Astrocyte (in vitro differentiated cells and primary cell): ENCODE measurements around the gene ACAP3.

Source experiments
- EZH2 ChIP-seq: IDR thresholded peaks from 2 replicates; pipeline ENCODE4 v1.6.1; 2012; ENCODE audit warnings: mild to moderate bottlenecking, low read length, inconsistent platforms; ENCODE audit not compliant: insufficient read depth
- TF ChIP-seq, protein P1 (sequence below): IDR thresholded peaks from 2 replicates; pipeline ENCODE4 v1.5.1; 2011; ENCODE audit warnings: low read depth, mild to moderate bottlenecking, inconsistent platforms, low read length, moderate library complexity; ENCODE audit not compliant: insufficient read depth

DNA sequence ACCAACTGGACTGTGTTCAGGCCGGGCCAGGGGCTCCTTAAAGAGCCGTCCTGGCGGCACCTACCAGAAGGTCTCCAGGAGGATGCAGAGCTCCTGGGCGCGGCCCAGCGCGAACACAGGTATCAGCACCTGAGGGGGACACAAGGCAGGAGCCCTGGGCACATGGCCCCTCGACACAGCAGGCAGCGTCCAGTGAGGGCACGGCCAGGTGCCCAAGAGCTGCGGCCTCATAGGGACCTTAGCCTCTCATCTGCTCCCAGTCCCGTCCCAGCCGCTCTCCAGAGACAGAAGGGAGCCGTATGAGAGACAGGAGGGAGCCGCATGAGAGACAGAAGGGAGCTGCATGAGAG, 6.5 kb upstream of the ACAP3 start:
- TF ChIP-seq, protein P1, sequence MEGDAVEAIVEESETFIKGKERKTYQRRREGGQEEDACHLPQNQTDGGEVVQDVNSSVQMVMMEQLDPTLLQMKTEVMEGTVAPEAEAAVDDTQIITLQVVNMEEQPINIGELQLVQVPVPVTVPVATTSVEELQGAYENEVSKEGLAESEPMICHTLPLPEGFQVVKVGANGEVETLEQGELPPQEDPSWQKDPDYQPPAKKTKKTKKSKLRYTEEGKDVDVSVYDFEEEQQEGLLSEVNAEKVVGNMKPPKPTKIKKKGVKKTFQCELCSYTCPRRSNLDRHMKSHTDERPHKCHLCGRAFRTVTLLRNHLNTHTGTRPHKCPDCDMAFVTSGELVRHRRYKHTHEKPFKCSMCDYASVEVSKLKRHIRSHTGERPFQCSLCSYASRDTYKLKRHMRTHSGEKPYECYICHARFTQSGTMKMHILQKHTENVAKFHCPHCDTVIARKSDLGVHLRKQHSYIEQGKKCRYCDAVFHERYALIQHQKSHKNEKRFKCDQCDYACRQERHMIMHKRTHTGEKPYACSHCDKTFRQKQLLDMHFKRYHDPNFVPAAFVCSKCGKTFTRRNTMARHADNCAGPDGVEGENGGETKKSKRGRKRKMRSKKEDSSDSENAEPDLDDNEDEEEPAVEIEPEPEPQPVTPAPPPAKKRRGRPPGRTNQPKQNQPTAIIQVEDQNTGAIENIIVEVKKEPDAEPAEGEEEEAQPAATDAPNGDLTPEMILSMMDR, result no peak
- no peak for TF ChIP-seq EZH2
